Activated T-cell treated with anti-CD3 and anti-CD28 coated beads, Interleukin-2, amount 50 U/mL, for 48 hours (primary cell): ENCODE results near the gene ARHGEF26.
A peak's percentile ranks its signal among the peaks of the same experiment; 100 is the strongest.

ENCODE experiments used
- DNase-seq, 2 experiments: peaks; one replicate each; pipeline ENCODE4 v3.0.0-alpha.2; 2020

Gene ARHGEF26

GRCh38 chr3:154210986-154211385 is 89.8 kb downstream of the ARHGEF26 start:
- no peak for DNase-seq

DNA sequence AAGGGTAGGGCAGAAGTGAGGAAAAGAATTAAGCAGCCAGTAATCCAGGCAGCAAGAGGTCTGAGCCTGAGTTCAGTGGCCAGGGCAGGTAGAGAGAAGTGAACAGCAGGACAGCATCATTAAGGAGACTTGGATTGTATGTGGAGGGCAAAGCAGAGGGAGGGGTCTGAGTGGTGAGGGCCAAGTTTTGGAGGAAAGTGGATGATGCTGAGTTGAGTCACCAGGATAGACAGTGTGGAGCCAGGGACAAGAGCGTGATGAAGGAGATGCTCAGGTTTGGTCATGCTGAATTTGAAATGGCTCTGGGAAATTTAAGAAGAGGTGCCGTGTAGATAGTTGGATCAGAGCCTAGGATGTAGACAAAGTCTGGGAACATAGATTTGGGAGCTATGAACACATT is 93.1 kb downstream of the ARHGEF26 start:
- DNase-seq, result no peak

DNA sequence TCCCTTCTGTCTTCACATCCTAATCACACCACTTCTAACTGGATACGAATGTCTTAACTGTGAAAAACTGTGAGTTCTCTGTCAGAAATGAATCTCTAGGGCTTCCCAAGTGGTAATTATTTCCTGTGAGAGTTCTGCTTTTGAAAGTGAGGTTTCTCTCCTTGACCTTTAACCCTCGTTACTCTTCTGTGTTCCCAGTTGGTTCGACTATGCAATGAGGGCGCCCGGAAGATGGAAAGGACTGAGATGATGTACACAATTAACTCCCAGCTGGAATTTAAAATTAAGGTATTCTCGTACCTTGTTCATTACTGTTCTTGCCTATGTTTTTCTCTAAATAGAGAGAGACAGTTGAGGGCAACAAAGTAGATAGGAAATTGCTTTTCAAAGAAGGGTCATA is 96.5 kb downstream of the ARHGEF26 start:
- no peak for DNase-seq

DNA sequence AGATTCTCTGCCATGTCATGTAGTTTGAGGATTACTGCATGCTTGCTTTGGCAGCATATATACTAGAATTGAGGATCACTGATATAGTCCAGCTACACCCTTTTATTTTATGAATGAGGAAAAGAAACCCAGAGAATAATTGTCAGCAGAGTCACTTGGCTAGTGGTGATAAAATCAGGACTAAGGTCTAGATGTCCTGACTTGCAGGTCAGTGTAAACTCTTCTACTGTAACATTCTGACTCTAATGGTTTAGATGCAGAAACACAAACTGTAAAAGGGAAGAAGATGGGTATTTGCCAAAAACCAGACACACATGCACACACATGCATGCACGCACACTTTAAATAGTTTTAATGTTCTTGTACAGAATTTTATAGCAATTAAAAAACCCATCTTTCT is 97.5 kb downstream of the ARHGEF26 start:
- DNase-seq, result no peak

DNA sequence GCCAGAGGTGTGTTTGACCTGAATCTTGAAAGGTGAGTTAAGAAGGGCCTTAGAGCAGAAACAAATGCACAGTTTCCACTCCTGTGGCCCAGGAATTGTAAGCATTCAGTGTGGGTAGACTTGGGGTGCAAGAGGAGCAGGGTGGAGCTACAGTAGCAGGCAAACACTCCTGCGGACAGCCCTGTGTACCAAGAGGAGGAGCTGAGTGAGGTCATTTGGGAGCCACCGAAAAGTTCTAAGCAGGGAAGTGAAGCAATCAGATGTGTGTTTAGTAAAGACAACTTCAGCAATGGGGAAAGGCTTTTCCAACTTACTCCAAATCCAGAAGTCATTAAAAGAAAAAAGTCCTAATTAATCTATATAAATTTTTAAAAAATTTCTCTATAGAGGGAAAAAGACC is 99.3 kb downstream of the ARHGEF26 start:
- no peak for DNase-seq

- no peak for DNase-seq
These were observed 102.3 kb downstream of the ARHGEF26 start for GRCh38 chr3:154223519-154223918.

GRCh38 chr3:154224366-154224765 is 103.2 kb downstream of the ARHGEF26 start:
- DNase-seq, result no peak

- DNase-seq, result no peak
These were observed 103.7 kb downstream of the ARHGEF26 start for GRCh38 chr3:154224866-154225265.

DNA sequence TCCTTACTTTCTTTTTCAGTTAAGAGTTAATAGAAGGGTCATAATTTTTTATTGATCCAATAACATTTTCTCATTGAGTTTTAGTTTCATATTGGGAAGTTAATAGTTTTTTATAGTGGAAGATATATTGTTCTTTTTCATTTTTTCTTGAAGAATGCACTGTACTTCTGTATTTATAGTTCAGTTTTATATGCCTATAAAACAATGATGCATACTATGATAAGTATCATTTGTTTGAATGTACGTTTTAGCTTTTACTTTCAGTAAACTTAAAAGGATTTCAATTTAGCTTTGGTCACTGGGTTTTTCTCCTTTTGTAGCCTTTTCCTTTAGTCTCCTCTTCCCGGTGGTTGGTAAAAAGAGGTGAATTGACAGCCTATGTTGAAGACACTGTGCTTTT is 104.3 kb downstream of the ARHGEF26 start:
- no peak for DNase-seq

- no peak for DNase-seq
These were observed 106.3 kb downstream of the ARHGEF26 start for GRCh38 chr3:154227531-154227930.

GRCh38 chr3:154228561-154229216 is 107.5 kb downstream of the ARHGEF26 start:
- DNase-seq, result no peak

DNA sequence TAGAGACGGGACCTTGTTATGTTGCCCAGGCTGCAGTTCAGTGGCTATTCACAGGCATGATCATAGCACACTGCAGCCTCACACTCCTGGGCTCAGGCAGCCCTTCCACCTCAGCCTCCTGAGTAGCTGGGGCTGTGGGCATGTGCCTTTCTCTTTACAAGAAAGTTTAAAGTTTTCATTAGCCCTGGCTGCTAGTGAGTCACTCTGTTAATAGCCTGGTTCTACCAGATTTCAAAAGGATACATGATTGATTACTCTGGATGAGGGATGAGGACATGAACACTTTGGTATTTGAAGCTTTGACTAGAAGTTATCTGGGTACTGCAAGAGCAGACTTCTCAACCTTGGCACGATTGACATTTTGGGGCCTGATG is 108.0 kb downstream of the ARHGEF26 start:
- DNase-seq, result no peak

DNA sequence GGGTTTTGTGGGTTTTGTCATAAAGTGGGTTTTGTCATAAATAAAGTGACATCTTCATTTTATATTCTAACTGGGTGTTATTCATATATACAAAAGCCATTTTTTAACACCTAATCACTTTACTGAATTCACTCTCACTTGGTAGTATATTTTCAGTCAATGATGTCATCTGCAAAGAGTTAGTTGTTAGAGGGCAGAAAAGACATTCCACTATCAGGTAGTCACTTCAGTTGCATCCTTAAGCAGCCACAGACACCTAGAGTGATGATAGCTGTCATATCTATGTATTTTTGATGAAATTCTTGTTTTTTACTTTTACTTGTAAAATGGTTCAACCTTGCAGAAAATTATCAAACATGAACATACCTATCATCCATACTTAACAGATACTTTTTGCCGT is 114.1 kb downstream of the ARHGEF26 start:
- no peak for DNase-seq

DNA sequence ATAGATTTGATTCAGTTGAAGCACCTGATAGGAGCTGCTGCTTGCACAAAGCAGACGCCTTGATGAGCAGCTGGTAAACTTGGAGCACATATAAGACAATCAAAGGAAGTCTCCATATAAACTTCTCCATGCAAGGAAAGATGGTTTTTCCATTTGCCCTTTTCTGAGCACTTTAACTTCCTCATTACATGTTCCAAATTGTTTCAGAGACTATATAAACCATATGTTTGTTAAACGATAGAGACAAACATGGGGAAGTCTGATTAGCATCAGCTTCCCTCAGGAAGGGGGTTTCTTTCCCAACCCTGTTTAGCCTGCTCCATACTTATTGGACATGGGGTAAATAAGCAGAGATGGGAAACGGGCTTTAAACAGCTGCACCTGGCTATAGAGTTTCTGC is 115.1 kb downstream of the ARHGEF26 start:
- no peak for DNase-seq

- no peak for DNase-seq
These were observed 119.0 kb downstream of the ARHGEF26 start for GRCh38 chr3:154240235-154240634.

DNA sequence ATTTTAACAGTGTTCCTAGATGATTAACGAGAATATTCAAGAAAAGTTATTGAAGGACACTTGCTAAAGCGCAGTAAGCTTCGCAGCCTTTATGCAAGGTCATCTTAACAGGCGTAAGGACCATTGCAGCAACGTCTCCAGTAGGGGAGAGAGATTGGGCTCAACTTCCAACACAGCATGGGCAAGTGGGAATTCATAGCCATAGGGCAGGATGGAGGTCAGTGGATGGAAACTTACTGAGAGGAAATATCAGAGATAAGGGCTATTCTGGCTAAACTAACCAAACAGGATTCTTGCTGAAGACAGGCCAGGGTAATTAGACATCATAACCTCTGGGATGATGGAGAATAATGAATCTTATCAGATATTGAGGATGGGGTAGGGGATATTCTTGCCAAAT is 120.3 kb downstream of the ARHGEF26 start:
- DNase-seq, result no peak

DNA sequence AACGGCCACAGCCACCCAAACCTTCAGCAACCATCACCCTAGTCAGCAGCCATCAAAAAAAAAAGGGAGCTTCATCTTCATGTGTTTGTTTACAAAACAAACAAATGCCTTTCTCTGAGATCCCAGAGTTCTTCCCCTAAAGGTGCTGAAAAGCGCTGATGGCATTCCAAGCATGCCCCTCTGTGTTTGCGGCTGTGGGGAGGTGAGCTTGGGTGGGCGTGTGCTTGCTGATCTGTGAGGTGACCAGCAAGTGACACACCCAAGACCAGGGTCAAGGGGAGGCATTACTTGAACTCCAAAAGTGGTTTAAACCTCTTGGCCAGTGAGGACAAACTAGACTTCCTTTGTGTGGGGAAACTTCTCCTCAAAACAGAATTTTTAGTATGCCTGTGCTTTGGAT is 121.6 kb downstream of the ARHGEF26 start:
- no peak for DNase-seq

DNA sequence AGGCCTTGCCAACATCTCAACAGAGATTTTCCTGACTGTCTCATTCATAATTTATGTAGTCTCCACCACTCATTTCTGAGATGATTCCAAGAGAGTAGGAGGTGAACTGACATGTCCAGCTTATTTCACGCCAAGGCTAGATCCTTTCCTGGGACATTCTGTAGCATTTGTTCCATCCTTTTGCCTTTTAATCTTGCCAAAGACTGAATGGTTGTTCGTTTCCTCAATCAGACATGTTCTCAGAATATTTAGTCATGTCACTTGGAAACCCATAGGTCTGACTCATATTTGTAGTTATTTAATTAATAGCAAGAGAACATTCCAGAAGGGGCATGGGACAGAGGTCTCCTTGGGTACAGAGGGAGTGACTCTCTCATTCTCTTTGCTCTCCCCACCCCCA is 122.2 kb downstream of the ARHGEF26 start:
- DNase-seq, result no peak

DNA sequence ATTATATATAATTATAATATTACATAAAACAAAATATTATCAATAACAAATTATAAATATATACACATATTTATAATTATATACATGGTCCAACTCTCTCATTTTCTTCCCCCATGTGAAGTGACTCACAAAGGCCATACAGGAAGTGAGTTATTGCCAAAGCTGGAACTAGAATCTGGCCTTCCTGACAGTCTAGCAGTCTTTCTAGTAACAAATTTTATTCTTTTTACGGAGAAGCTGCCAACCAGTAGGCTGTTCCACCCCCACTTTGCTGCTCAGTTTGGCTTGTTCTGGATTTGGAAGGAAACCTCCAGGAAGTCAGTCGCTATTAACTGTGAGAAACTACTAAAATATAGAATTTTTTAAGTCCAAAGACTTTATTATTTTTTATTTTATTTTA is 123.5 kb downstream of the ARHGEF26 start:
- no peak for DNase-seq

- no peak for DNase-seq
These were observed 126.7 kb downstream of the ARHGEF26 start for GRCh38 chr3:154247806-154248415.

DNA sequence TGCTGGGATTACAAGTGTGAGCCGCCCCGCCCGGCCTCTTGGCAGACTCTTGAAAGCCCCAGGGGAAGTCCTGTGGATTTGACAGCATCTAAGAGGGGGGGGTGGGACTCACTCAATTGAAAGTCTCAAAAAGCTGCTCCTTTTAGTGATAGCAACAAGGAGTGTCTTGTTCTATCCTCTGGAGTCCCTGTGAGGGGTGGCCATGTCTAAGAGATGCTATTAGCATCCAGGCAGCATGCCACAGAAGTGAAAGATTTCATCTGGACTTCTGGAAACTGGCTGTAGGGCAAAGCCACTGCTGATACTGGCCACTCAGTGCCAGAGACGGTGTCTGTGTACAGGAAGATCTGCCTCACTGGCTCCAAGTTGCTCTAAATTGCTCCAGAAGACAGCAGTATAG is 129.1 kb downstream of the ARHGEF26 start:
- no peak for DNase-seq

- DNase-seq, result no peak
These were observed 130.4 kb downstream of the ARHGEF26 start for GRCh38 chr3:154251610-154252009.

GRCh38 chr3:154252759-154253638 is 131.8 kb downstream of the ARHGEF26 start:
- peak; percentile 82 to 83 for DNase-seq

- no peak for DNase-seq
These were observed 133.3 kb downstream of the ARHGEF26 start for GRCh38 chr3:154254527-154254926.
